Omental fat pad (tissue), 4 donors: ENCODE data around the gene LRFN2. TPM values are rescaled to one million over a fixed set of nuclear protein-coding genes. Genes with fewer than 3 reads are reported as not detected.

Experiments used
- ATAC-seq: fragments of 150-250 bp; one replicate; pipeline ENCODE4 v1.9.1; 2016; ENCODE audit warnings: mild to moderate bottlenecking, moderate library complexity; ENCODE audit not compliant: low FRiP score
- DNase-seq: peaks from one replicate; pipeline ENCODE4 v3.0.0-alpha.2; 2019; ENCODE audit warnings: low spot score
- total RNA-seq, 4 donors: library from RNA; depleted of rRNA; stranded (reverse); fragments of >200 nt; gene quantifications; one replicate each; pipeline ENCODE4 v1.1.0, GENCODE V29; 2016
- TF ChIP-seq, protein P1 (sequence below), 3 donors: fragments of 450-650 bp; IDR thresholded peaks; one replicate each; pipeline ENCODE4 v1.5.1; 2016 to 2017; ENCODE audit warnings: antibody characterized with exemption in 3 of 3, mild to moderate bottlenecking in 3 of 3, moderate library complexity in 2 of 3

The LRFN2 gene
- total RNA-seq, 4 donors from 2014 or later = not detected

DNA sequence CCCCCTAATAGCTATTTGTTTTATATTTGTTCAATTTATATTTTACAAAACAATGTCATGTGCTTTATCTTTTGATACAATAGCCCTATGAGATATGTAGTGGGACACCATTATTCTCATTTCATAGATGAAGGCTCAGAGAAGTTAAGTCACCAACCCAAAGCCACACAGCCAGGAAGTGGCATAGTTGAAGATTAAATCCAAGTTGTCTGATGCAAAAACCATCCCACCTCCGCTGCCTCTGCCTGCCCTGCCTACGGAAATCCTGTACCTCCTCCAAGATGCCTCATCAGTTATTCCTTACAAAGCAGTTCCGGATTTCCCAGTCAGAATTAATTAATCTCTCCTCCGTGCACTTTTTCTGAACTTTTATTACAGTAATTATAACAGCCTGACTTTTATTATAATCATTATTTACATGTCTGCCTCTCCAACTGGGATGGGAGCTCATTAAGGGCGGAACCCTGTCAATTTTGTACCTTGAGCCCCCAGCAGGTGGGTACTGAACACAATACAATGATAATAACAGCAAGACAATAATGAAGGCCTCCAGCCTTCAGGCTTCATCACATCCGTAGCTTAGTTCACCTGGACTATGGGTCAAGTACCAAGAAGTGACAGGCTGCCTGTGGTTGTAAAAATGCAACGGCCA is 54.7 kb downstream of the LRFN2 start:
- no peak for ATAC-seq
- DNase-seq = no peak
- TF ChIP-seq, protein P1, sequence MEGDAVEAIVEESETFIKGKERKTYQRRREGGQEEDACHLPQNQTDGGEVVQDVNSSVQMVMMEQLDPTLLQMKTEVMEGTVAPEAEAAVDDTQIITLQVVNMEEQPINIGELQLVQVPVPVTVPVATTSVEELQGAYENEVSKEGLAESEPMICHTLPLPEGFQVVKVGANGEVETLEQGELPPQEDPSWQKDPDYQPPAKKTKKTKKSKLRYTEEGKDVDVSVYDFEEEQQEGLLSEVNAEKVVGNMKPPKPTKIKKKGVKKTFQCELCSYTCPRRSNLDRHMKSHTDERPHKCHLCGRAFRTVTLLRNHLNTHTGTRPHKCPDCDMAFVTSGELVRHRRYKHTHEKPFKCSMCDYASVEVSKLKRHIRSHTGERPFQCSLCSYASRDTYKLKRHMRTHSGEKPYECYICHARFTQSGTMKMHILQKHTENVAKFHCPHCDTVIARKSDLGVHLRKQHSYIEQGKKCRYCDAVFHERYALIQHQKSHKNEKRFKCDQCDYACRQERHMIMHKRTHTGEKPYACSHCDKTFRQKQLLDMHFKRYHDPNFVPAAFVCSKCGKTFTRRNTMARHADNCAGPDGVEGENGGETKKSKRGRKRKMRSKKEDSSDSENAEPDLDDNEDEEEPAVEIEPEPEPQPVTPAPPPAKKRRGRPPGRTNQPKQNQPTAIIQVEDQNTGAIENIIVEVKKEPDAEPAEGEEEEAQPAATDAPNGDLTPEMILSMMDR (IDR thresholded peaks at IDR 0.05) = no peak

DNA sequence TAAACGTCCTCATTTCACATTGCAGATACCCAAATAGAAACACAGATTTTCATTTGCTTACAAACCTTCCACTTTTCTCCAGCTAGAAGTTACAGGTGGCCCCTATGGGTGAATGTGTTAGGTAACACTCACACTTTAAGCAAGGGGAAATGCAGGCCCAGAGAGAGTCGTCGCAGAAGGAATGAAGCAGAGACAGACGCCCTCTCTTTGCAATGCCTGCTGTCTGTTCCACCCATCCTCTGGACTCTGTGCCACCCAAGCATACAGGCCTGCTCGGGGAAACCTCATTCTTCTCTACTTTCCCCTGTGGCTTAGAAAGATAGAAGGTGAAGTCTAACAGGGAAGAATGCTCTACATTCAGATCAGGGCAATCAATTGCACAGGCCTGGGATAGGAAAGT is 57.2 kb downstream of the LRFN2 start:
- no peak for ATAC-seq
- TF ChIP-seq, protein P1 (IDR thresholded peaks at IDR 0.05) = no peak
- DNase-seq = no peak

DNA sequence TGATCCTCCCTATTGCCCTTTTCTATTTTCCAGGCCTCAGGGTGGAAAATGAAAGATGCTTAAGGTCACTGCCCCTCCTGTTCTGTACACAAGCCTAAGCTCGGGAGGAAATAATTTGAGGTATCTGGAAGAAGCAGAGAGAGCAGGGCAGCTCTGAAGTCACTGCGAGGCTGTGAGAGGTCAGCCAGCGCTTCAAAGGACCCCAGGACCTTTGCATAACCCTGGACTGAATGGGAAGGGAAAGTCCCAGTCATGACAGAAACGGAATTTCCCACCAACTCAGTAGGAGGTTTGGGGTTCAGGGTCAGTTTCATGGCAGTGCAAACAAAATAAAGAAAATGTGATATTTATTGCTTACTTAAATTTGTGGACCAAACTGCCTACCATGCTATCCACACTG is 58.1 kb downstream of the LRFN2 start:
- ATAC-seq (no peak), DNase-seq (no peak)
- TF ChIP-seq, protein P1 (IDR thresholded peaks at IDR 0.05) = no peak

DNA sequence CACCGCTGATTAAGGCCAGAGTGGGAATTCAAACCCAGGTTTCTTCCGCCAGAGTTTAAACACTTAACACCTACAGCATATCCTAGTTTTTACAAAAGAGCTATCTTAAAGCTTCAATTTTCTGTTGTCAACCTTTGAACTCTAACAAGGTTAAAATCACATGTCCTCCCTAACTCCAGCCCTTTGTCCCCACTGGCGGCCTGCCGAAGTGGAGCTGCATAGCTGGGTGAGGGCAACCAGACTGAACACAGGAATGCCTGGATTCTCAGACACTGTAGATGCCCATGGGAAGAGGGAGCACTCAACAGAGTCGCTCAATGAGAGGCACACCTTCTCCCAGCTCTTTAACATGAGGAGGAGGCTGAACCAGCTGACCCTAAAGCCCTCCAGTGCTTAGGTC is 59.1 kb downstream of the LRFN2 start:
- DNase-seq (no peak), ATAC-seq (no peak)
- TF ChIP-seq, protein P1 (IDR thresholded peaks at IDR 0.05) = no peak

DNA sequence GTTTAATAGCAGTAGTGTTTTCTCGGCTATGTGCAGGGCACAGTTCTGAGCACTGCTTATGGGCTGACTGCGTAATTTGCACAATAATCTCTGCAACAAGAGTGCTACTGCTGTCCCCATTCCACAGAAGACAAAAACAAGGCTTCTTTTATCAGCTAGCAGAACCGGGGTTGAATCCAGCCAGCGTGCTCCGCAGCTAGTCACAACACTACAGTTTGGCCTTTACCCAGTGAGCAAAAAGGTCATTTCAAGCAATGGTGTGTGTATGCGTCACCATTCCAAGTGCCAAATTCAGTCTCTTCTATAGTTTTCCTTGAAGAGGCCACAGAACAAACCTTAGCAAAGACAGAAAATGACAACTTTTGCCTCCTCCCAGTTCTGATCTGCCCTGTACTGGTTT is 61.1 kb downstream of the LRFN2 start:
- ATAC-seq (no peak), DNase-seq (no peak)
- TF ChIP-seq, protein P1 (IDR thresholded peaks at IDR 0.05) = no peak

DNA sequence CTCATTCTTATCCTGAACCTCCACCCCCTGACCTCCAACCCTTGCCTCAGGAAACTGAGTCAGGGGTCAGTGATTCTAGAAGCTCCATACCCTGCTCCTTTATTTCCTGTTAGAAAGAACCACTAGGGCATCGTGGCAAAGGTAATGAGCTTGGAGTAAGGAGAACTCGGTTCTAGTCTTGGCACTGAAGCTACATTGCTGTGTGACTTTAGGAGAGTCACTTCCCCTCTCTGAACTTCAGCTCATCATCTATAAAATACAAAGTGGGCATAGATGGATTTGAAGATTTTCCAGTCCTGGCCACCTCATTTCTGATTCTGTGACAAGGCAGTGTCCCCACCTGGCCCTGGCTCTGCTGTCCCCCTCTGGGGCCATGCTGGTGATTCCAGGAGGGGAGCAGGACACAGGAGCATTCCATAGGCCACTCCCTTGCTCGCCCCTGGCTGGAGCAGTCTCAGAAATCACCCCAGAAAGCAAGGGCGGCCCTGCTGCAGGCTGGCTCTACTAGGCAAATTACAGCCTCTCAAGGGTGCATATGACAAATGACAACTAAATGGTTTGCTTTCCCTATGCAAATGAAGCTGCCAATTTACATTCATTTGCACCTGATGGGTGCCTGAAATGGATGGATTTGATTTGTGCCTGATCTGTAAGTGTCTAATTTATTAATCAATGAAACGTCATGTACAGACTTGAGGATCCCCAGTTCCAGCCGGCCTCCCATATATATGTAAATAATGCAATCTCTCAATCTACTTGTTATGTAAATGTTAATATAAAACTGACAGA is 62.2 kb downstream of the LRFN2 start:
- no peak for DNase-seq

More for the DNA sequence above, 62.2 kb downstream of the LRFN2 start:
- TF ChIP-seq, protein P1 (IDR thresholded peaks at IDR 0.05) = no peak
- no peak for ATAC-seq
